ENCODE results near the gene SUSD3. TPM values are rescaled to one million over a fixed set of nuclear protein-coding genes. Genes with fewer than 3 reads are reported as not detected.

The SUSD3 gene
- total RNA-seq, 1 experiment from 2014 or later: 11.9 TPM

DNA sequence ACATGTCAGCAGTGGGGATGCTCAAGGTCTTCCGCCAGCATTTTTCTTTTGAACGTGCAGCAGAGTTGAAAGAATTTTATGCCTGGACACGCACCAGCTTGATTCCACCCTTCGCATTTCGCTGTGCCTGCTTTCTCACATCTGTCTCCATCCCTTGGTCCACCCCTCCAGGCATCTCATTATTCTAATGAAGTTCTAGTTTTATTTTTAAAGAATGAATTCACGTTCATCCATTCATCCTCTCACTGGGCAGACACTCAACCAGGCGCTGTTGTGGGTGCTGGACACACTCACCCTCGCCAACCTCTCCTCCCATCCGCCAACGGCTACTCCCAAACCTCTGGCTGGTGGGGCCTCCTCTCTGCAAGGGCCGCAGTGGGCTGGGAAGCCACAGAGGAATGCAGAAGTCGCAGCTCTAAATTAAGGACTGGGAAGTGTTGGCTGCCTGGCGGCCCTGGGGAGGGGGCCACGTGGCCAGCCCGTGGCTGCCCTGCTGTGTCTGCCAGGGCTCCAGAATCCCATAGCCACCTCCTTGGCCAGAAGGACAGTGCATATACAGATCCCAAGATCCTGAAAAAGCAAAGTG, 6.7 kb downstream of the SUSD3 start:
- no peaks in the 10 kb centered on the region for H3K27me3 Mint-ChIP-seq (ENCODE audit: low read depth)
- H3K4me1 Mint-ChIP-seq: peaks cover 22% of the 10 kb centered on the region
- POLR2A ChIA-PET: no interaction called here
- no peak for TF ChIP-seq SP1 (CRISPR knock-in tag; conservative IDR thresholded peaks at IDR 0.05)
- TF ChIP-seq ZNF416 (CRISPR knock-in tag; IDR thresholded peaks at IDR 0.05): no peak
- TF ChIP-seq ZNF232 (CRISPR knock-in tag; IDR thresholded peaks at IDR 0.05): no peak
- TF ChIP-seq, protein P1, sequence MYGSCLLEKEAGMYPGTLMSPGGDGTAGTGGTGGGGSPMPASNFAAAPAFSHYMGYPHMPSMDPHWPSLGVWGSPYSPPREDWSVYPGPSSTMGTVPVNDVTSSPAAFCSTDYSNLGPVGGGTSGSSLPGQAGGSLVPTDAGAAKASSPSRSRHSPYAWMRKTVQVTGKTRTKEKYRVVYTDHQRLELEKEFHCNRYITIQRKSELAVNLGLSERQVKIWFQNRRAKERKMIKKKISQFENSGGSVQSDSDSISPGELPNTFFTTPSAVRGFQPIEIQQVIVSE (CRISPR knock-in tag; IDR thresholded peaks at IDR 0.05; ENCODE audit: borderline replicate concordance): no peak
- TF ChIP-seq NR3C1 (CRISPR knock-in tag; conservative IDR thresholded peaks at IDR 0.05; ENCODE audit: low read depth): no peak
- TF ChIP-seq ZBTB21 (CRISPR knock-in tag; IDR thresholded peaks at IDR 0.05; ENCODE audit: borderline replicate concordance): no peak
- TF ChIP-seq CBFB (CRISPR knock-in tag; IDR thresholded peaks at IDR 0.05; ENCODE audit: low read depth): no peak
- TF ChIP-seq ZMAT4 (CRISPR knock-in tag; IDR thresholded peaks at IDR 0.05): no peak
- TF ChIP-seq, protein P2, sequence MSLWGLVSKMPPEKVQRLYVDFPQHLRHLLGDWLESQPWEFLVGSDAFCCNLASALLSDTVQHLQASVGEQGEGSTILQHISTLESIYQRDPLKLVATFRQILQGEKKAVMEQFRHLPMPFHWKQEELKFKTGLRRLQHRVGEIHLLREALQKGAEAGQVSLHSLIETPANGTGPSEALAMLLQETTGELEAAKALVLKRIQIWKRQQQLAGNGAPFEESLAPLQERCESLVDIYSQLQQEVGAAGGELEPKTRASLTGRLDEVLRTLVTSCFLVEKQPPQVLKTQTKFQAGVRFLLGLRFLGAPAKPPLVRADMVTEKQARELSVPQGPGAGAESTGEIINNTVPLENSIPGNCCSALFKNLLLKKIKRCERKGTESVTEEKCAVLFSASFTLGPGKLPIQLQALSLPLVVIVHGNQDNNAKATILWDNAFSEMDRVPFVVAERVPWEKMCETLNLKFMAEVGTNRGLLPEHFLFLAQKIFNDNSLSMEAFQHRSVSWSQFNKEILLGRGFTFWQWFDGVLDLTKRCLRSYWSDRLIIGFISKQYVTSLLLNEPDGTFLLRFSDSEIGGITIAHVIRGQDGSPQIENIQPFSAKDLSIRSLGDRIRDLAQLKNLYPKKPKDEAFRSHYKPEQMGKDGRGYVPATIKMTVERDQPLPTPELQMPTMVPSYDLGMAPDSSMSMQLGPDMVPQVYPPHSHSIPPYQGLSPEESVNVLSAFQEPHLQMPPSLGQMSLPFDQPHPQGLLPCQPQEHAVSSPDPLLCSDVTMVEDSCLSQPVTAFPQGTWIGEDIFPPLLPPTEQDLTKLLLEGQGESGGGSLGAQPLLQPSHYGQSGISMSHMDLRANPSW (CRISPR knock-in tag; conservative IDR thresholded peaks at IDR 0.05; ENCODE audit: low read depth): no peak
- no peak for TF ChIP-seq IRF2 (CRISPR knock-in tag; IDR thresholded peaks at IDR 0.05; ENCODE audit: borderline replicate concordance, low read depth)
- TF ChIP-seq ZNF219 (CRISPR knock-in tag; IDR thresholded peaks at IDR 0.05; ENCODE audit: borderline replicate concordance): no peak
- H3K4me3 Mint-ChIP-seq: no peak overlapping the region
- ATAC-seq (no peak), DNase-seq (ENCODE audit: low spot score) (no peak)
- H3K27ac Mint-ChIP-seq: no peak overlapping the region
- no peaks in the 10 kb centered on the region for H3K9me3 Mint-ChIP-seq
- CTCF ChIA-PET: interaction anchor here (1.5 kb wide), 1 partner anchor 62 kb away, joined by 6 read pairs; no protein-coding TSS in a partner anchor
- H3K36me3 Mint-ChIP-seq: no peaks in the 10 kb centered on the region

DNA sequence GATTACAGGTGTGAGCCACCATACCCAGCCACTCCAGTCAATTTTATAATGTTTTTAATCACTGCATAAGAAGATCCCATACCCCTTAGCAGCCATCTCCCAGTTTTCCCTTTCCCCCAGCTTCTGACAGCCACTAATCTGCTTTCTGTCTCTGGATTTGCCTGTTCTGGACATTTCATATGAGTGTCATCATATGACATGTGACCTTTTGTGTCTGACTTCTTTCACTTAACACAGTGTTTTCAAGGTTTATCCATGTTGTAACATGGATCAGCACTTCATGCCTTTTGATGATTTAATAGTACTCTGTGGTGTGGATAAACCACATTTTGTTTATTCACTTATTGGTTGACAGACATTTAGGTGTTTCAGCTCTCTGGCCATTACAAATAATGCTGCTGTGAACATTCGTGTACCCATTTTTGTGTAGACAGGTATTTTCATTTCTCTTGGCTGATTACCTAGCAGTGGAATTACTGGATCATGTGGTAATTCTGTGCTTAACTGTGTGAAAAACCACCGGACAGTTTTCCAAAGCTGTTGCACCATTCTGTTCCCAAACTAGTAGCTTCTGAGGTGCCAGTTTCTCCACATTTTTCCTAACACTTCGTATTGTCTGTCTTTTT, 8.6 kb downstream of the SUSD3 start:
- no peak for DNase-seq (ENCODE audit: low spot score)
- no peak overlapping the region for H3K4me3 Mint-ChIP-seq
- no peaks in the 10 kb centered on the region for H3K27me3 Mint-ChIP-seq (ENCODE audit: low read depth)
- CTCF ChIA-PET: no interaction called here
- POLR2A ChIA-PET: no interaction called here
- no peak overlapping the region for H3K27ac Mint-ChIP-seq
- no peaks in the 10 kb centered on the region for H3K36me3 Mint-ChIP-seq
- ATAC-seq: no peak
- no peaks in the 10 kb centered on the region for H3K9me3 Mint-ChIP-seq
- peaks cover 5% of the 10 kb centered on the region for H3K4me1 Mint-ChIP-seq
- TF ChIP-seq ZNF263 (CRISPR knock-in tag; IDR thresholded peaks at IDR 0.05; ENCODE audit: low read depth) (no peak), OVOL2 (CRISPR knock-in tag; IDR thresholded peaks at IDR 0.05; ENCODE audit: borderline replicate concordance) (no peak), GRHL2 (CRISPR knock-in tag; IDR thresholded peaks at IDR 0.05; ENCODE audit: insufficient replicate concordance, severe bottlenecking) (no peak), ZNF425 (CRISPR knock-in tag; conservative IDR thresholded peaks at IDR 0.05) (no peak), E2F5 (CRISPR knock-in tag; IDR thresholded peaks at IDR 0.05) (no peak), CREB1 (CRISPR knock-in tag; IDR thresholded peaks at IDR 0.05) (no peak), SP1 (CRISPR knock-in tag; conservative IDR thresholded peaks at IDR 0.05) (no peak), GTF2I (CRISPR knock-in tag; conservative IDR thresholded peaks at IDR 0.05) (no peak), ZNF138 (CRISPR knock-in tag; conservative IDR thresholded peaks at IDR 0.05) (no peak), ELF4 (CRISPR knock-in tag; IDR thresholded peaks at IDR 0.05; ENCODE audit: low read depth) (no peak), JUN (CRISPR knock-in tag; IDR thresholded peaks at IDR 0.05) (no peak), SOX15 (CRISPR knock-in tag; IDR thresholded peaks at IDR 0.05) (no peak)
- TF ChIP-seq, protein P3, sequence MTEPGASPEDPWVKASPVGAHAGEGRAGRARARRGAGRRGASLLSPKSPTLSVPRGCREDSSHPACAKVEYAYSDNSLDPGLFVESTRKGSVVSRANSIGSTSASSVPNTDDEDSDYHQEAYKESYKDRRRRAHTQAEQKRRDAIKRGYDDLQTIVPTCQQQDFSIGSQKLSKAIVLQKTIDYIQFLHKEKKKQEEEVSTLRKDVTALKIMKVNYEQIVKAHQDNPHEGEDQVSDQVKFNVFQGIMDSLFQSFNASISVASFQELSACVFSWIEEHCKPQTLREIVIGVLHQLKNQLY (CRISPR knock-in tag; IDR thresholded peaks at IDR 0.05): no peak
- TF ChIP-seq, protein P4, sequence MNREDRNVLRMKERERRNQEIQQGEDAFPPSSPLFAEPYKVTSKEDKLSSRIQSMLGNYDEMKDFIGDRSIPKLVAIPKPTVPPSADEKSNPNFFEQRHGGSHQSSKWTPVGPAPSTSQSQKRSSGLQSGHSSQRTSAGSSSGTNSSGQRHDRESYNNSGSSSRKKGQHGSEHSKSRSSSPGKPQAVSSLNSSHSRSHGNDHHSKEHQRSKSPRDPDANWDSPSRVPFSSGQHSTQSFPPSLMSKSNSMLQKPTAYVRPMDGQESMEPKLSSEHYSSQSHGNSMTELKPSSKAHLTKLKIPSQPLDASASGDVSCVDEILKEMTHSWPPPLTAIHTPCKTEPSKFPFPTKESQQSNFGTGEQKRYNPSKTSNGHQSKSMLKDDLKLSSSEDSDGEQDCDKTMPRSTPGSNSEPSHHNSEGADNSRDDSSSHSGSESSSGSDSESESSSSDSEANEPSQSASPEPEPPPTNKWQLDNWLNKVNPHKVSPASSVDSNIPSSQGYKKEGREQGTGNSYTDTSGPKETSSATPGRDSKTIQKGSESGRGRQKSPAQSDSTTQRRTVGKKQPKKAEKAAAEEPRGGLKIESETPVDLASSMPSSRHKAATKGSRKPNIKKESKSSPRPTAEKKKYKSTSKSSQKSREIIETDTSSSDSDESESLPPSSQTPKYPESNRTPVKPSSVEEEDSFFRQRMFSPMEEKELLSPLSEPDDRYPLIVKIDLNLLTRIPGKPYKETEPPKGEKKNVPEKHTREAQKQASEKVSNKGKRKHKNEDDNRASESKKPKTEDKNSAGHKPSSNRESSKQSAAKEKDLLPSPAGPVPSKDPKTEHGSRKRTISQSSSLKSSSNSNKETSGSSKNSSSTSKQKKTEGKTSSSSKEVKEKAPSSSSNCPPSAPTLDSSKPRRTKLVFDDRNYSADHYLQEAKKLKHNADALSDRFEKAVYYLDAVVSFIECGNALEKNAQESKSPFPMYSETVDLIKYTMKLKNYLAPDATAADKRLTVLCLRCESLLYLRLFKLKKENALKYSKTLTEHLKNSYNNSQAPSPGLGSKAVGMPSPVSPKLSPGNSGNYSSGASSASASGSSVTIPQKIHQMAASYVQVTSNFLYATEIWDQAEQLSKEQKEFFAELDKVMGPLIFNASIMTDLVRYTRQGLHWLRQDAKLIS (CRISPR knock-in tag; IDR thresholded peaks at IDR 0.05; ENCODE audit: borderline replicate concordance): no peak
